Left lung (tissue), 10 donors: ENCODE measurements around the gene DLG1. TPM values are rescaled to one million over a fixed set of nuclear protein-coding genes. Genes with fewer than 3 reads are reported as not detected.
"Not testable (repeated sequence)": the region's sequence is repeated elsewhere in the genome, so short reads cannot be mapped to it uniquely, and the experiment has no call there.

Source experiments
- ATAC-seq: fragments of 200-7000 bp; cut with Tn5 transposase; one replicate; pipeline ENCODE4 v1.9.1; 2020; ENCODE audit warnings: moderate library complexity
- DNase-seq, 4 donors: peaks; one replicate each; pipeline ENCODE4 v3.0.0-alpha.2; 2013 to 2020
- H3K27ac ChIP-seq, 2 donors: fragments of 200-600 bp; sonication (generic) in 1 of 2; one replicate each; pipeline versions ENCODE4 v1.5.0 to v1.8.0; 2020 to 2021
- H3K27me3 ChIP-seq, 2 donors: fragments of 200-600 bp; sonication (generic) in 1 of 2; one replicate each; pipeline versions ENCODE4 v1.5.0 to v1.8.0; 2020 to 2021
- H3K36me3 ChIP-seq, 2 donors: fragments of 200-600 bp; sonication (generic) in 1 of 2; one replicate each; pipeline versions ENCODE4 v1.5.0 to v1.8.0; 2020 to 2021
- H3K4me1 ChIP-seq, 2 donors: fragments of 200-600 bp; one replicate each; pipeline ENCODE4 v1.8.0; 2021
- H3K4me3 ChIP-seq, 2 donors: fragments of 200-600 bp; sonication (generic) in 1 of 2; one replicate each; pipeline versions ENCODE4 v1.5.0 to v1.8.0; 2020 to 2021; ENCODE audit warnings: mild to moderate bottlenecking in 1 of 2
- H3K9me3 ChIP-seq, 2 donors: fragments of 200-600 bp; sonication (generic) in 1 of 2; one replicate each; pipeline versions ENCODE4 v1.5.0 to v1.8.0; 2020 to 2021
- intact Hi-C, 2 donors: fragments of 100-400 bp; cut with DNase I; formaldehyde crosslinking; loops; one replicate each; pipeline versions ENCODE4 v1.11.2 to v1.14.2; 2022
- polyA plus RNA-seq, 6 donors: library from polyadenylated mRNA; unstranded; fragments of 120-200 nt; gene quantifications; one replicate each; pipeline ENCODE4 v1.2.1, GENCODE V29; 2013; ENCODE audit not compliant: insufficient read length in 6 of 6
- total RNA-seq, 2 donors: library from RNA; stranded (reverse); fragmentation: NEBNext Ultra II Directional; extraction: Animal tissue kit (Norgen Biotek cat#: 25700); gene quantifications; one replicate each; pipeline ENCODE4 v1.2.1, GENCODE V29; 2021
- TF ChIP-seq, protein P1 (sequence below), 2 donors: fragments of 200-600 bp; sonication (generic) in 1 of 2; IDR thresholded peaks; one replicate each; pipeline versions ENCODE4 v1.5.0 to v1.8.0; 2021; ENCODE audit warnings: antibody characterized with exemption in 2 of 2
- donor health status: DM: no; HTN: yes; CAD: no.
- donor health status: DM: no; HTN: no; CAD: no.

DLG1 gene
- total and polyA plus RNA-seq, 8 donors = 71.0 to 89.9 (median 83.2) TPM

DNA sequence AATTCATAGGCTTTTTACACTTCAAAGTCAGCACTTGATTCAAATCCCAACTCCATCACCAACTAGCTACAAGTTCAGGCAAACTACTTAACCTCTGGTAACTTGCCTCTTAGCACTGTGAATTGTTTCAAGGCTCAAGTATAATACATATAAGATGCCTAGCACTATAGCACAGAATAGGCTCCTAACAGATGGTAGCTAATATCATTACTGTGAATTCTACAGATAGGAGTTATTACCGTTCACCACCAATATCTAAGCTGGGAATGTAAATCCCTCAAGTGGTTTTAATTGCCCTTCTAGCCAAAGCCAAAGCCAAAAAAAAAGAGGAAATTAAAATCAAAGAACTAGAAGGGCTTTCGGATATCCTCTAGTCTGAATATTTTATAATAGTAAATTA is 15.4 kb downstream of the DLG1 start:
- H3K4me1 ChIP-seq = no peaks in the 10 kb centered on the region
- H3K9me3 ChIP-seq = no peaks in the 10 kb centered on the region
- TF ChIP-seq, protein P1, sequence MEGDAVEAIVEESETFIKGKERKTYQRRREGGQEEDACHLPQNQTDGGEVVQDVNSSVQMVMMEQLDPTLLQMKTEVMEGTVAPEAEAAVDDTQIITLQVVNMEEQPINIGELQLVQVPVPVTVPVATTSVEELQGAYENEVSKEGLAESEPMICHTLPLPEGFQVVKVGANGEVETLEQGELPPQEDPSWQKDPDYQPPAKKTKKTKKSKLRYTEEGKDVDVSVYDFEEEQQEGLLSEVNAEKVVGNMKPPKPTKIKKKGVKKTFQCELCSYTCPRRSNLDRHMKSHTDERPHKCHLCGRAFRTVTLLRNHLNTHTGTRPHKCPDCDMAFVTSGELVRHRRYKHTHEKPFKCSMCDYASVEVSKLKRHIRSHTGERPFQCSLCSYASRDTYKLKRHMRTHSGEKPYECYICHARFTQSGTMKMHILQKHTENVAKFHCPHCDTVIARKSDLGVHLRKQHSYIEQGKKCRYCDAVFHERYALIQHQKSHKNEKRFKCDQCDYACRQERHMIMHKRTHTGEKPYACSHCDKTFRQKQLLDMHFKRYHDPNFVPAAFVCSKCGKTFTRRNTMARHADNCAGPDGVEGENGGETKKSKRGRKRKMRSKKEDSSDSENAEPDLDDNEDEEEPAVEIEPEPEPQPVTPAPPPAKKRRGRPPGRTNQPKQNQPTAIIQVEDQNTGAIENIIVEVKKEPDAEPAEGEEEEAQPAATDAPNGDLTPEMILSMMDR (IDR thresholded peaks at IDR 0.05) = no peak
- intact Hi-C loops = no loop called here
- no peaks in the 10 kb centered on the region for H3K27me3 ChIP-seq
- no peak overlapping the region for H3K27ac ChIP-seq
- H3K4me3 ChIP-seq = no peak overlapping the region
- peaks cover 0 to 49% of the 10 kb centered on the region in 2 donors for H3K36me3 ChIP-seq
- DNase-seq (no peak), ATAC-seq (no peak)

DNA sequence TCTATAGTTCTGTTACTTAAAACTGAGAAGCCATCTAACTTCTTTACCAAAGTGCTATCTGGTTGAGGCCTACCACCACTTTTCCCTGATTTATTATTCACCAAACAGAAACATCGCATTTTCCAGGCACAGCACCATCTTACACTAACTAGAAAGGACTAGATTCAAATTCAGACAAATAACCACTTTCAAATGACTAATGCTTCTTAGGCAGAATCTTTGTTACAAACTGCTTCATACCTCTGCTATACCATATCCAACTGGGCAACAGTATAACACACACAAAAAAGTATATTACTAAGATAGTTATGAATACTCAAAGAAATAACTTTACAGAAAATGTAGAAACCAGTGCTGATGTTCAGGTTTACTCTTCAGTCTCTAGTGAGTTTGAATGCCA is 16.6 kb downstream of the DLG1 start:
- intact Hi-C loops = no loop called here
- Histone ChIP-seq H3K4me3 (no peak overlapping the region), H3K36me3 (peaks cover 0 to 51% of the 10 kb centered on the region in 2 donors), H3K27me3 (no peaks in the 10 kb centered on the region), H3K9me3 (no peaks in the 10 kb centered on the region), H3K4me1 (no peaks in the 10 kb centered on the region), H3K27ac (no peak overlapping the region)
- TF ChIP-seq, protein P1 (IDR thresholded peaks at IDR 0.05) = no peak
- ATAC-seq (no peak), DNase-seq (no peak)

DNA sequence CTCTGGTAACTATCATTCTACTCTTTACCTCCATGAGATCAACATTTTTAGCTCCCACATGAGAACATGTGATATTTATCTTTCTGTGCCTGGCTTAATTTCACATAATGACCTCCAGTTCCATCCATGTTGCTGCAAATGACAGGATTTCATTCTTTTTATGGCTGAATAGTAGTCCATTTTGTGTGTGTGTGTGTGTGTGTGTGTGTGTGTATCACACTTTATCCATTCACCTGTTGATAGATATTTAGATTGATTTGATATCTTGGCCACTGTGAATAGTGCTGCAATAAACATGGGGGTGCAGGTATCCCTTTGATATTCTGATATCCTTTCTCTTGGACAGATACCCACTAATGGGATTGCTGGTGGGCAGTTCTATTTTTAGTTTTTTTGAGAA is 18.3 kb downstream of the DLG1 start:
- TF ChIP-seq, protein P1 (IDR thresholded peaks at IDR 0.05) = no peak
- peaks cover 0 to 48% of the 10 kb centered on the region in 2 donors for H3K36me3 ChIP-seq
- H3K4me1 ChIP-seq = no peaks in the 10 kb centered on the region
- DNase-seq (no peak), ATAC-seq (no peak)
- no peaks in the 10 kb centered on the region for H3K27me3 ChIP-seq
- no peak overlapping the region for H3K4me3 ChIP-seq
- H3K27ac ChIP-seq = no peak overlapping the region
- intact Hi-C loops = no loop called here
- H3K9me3 ChIP-seq = no peaks in the 10 kb centered on the region

DNA sequence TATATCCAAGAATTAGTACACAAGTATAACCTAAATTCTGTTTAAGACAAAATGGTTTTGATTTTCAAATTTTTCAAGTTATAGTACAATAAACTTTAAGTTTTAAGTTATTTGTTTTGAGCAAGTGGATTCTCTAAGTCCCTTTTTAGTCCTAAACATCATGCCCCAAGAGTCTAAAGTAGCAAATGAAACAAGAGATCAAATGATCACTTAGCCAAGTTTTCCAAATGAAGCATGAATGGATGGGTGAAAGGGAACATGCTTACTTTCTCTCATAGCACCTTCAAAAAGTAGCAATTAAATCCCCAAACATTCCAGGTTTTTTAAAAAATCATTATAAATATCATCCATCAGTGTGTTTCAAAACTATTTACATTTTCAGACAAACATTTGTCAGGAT is 19.5 kb downstream of the DLG1 start:
- intact Hi-C loops = no loop called here
- Histone ChIP-seq H3K27me3 (no peaks in the 10 kb centered on the region), H3K4me1 (no peaks in the 10 kb centered on the region), H3K27ac (no peak overlapping the region), H3K4me3 (no peak overlapping the region), H3K36me3 (peaks cover 0 to 48% of the 10 kb centered on the region in 2 donors), H3K9me3 (no peaks in the 10 kb centered on the region)
- DNase-seq (no peak), ATAC-seq (no peak)
- TF ChIP-seq, protein P1 (IDR thresholded peaks at IDR 0.05) = no peak

DNA sequence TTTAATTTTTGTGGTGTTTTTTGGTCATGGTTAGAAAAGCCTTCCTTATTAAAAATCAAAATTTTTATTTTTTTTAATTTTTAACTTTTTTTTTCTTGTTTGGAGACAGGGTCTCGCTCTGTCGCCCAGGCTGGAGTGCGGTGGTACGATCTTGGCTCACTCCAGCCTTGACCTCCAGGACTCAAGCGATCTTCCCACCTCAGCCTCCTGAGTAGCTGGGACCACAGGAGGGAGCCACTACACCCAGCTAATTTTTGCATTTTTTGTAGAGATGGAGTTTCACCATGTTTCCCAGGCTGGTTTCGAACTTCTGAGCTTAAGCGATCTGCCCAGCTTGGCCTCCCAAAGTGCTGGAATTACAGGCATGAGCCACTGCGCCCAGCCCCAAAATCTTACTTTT is 21.6 kb downstream of the DLG1 start:
- H3K27ac ChIP-seq, ATAC-seq, DNase-seq, H3K9me3 ChIP-seq, H3K4me1 ChIP-seq, H3K27me3 ChIP-seq, H3K4me3 ChIP-seq, intact Hi-C loops: not testable (repeated sequence)
- peaks cover 0 to 35% of the 10 kb centered on the region in 2 donors for H3K36me3 ChIP-seq

DNA sequence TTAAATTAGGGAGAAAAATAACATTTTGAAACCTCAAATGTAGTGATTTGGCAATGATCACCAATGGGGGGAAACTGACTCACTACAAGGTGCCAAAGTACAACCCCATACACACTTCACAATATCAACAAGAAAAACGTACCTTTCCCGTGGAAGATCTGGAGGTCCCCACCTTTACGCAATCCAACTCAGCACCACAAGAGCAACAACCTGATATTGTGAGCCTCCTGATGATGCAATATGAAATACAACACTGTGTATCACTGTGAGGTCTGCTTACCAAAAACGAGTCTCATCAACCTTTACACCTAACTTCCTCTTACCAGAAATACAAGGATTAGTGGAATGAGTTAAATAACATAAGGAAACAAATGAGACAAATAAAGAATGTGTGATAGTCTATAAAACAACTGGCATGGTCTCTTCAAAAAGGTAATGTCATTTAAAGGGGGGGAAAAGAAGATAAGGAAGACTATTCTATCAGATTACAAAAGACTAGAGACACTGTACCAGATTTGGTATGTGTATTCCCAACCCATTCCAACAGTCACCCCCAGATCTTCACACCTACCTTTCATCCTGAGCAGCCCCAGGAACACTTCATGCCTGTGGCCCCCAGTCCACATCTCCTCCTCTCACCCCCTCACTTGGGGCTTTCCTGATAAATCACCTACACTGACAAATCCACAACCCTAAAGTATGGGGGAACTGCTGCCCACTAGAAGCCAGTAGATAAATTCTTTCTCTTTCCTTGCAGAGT is 27.7 kb downstream of the DLG1 start:
- ATAC-seq = no peak
- Histone ChIP-seq H3K27ac (no peak overlapping the region), H3K9me3 (no peaks in the 10 kb centered on the region), H3K4me1 (peaks cover 5 to 11% of the 10 kb centered on the region in 2 donors), H3K36me3 (no peaks in the 10 kb centered on the region), H3K4me3 (no peak overlapping the region), H3K27me3 (no peaks in the 10 kb centered on the region)
- TF ChIP-seq, protein P1 (IDR thresholded peaks at IDR 0.05) = no peak
- no peak for DNase-seq
- intact Hi-C loops = no loop called here
